WTC11 (cell line): ENCODE results near the gene DUSP5. TPM values are rescaled to one million over a fixed set of nuclear protein-coding genes. Genes with fewer than 3 reads are reported as not detected.

Experiments used
- ATAC-seq: fragments of 200-7000 bp; cut with Tn5 transposase; 2 replicates; pipeline ENCODE4 v1.10.0; 2021; ENCODE audit warnings: mild to moderate bottlenecking, moderate library complexity
- CTCF ChIA-PET: fragments of 300-600 bp; sonication (Branson Sonifier 250); formaldehyde crosslinking; loops from one replicate; lab custom pipeline; 2021; ENCODE audit warnings: antibody characterized with exemption; lab: Charles Lee
- POLR2A ChIA-PET: fragments of 350-600 bp; sonication (Branson Sonifier 250); formaldehyde crosslinking; loops from one replicate; lab custom pipeline; 2021; ENCODE audit warnings: antibody characterized with exemption; lab: Charles Lee
- DNase-seq: peaks from one replicate; pipeline ENCODE4 v3.0.0; 2021; ENCODE audit warnings: low spot score
- H3K27ac Mint-ChIP-seq: 2 replicates; pipeline ENCODE4 v1.8.0; 2021; ENCODE audit warnings: mixed read lengths
- H3K27me3 Mint-ChIP-seq: 2 replicates; pipeline ENCODE4 v1.8.0; 2021; ENCODE audit warnings: low read depth, mild to moderate bottlenecking, moderate library complexity, mixed read lengths
- H3K36me3 Mint-ChIP-seq: 2 replicates; pipeline ENCODE4 v1.8.0; 2021; ENCODE audit warnings: mixed read lengths
- H3K4me1 Mint-ChIP-seq: 2 replicates; pipeline ENCODE4 v1.8.0; 2022; ENCODE audit warnings: mixed read lengths
- H3K4me3 Mint-ChIP-seq: 2 replicates; pipeline ENCODE4 v1.8.0; 2021; ENCODE audit warnings: mild to moderate bottlenecking, moderate library complexity, mixed read lengths
- H3K9me3 Mint-ChIP-seq: 2 replicates; pipeline ENCODE4 v1.8.0; 2021; ENCODE audit warnings: mixed read lengths
- ETV6 ChIP-seq: sonication (generic); formaldehyde crosslinking; IDR thresholded peaks from 2 replicates; pipeline ENCODE4 v1.8.1; 2022; ENCODE audit warnings: mild to moderate bottlenecking, missing genetic modification reagents
- FOXK1 ChIP-seq: sonication (generic); formaldehyde crosslinking; IDR thresholded peaks from 2 replicates; pipeline ENCODE4 v1.8.0; 2022; ENCODE audit warnings: mild to moderate bottlenecking, moderate library complexity, missing genetic modification reagents
- GRHL2 ChIP-seq: fragments of 250-450 bp; sonication (Bioruptor Pico); IDR thresholded peaks from 2 replicates; pipeline ENCODE4 v1.8.0; 2022; ENCODE audit warnings: mild to moderate bottlenecking, moderate library complexity; ENCODE audit not compliant: insufficient replicate concordance, severe bottlenecking
- JAZF1 ChIP-seq: fragments of 250-450 bp; sonication (Bioruptor Pico); IDR thresholded peaks from 2 replicates; pipeline ENCODE4 v1.9.0; 2021; ENCODE audit warnings: moderate library complexity, mild to moderate bottlenecking, inconsistent platforms
- MXD4 ChIP-seq: fragments of 250-450 bp; sonication (Bioruptor Pico); IDR thresholded peaks from 2 replicates; pipeline ENCODE4 v1.8.0; 2021; ENCODE audit warnings: mild to moderate bottlenecking, moderate library complexity, borderline replicate concordance
- NFE2L1 ChIP-seq: sonication (generic); formaldehyde crosslinking; IDR thresholded peaks from 2 replicates; pipeline ENCODE4 v1.8.1; 2023; ENCODE audit warnings: missing genetic modification reagents
- NFYB ChIP-seq: sonication (generic); formaldehyde crosslinking; conservative IDR thresholded peaks from 2 replicates; pipeline ENCODE4 v1.8.0; 2022; ENCODE audit warnings: low read depth, missing genetic modification reagents
- NR3C1 ChIP-seq: sonication (generic); formaldehyde crosslinking; conservative IDR thresholded peaks from 2 replicates; pipeline ENCODE4 v1.8.1; 2023; ENCODE audit warnings: low read depth, mild to moderate bottlenecking, missing genetic modification reagents
- OVOL2 ChIP-seq: fragments of 250-450 bp; sonication (Bioruptor Pico); IDR thresholded peaks from 2 replicates; pipeline ENCODE4 v1.9.0; 2021; ENCODE audit warnings: mild to moderate bottlenecking, borderline replicate concordance
- PRRX2 ChIP-seq: fragments of 250-450 bp; sonication (Bioruptor Pico); IDR thresholded peaks from 2 replicates; pipeline ENCODE4 v1.8.0; 2021; ENCODE audit warnings: mild to moderate bottlenecking
- RELA ChIP-seq: sonication (generic); formaldehyde crosslinking; IDR thresholded peaks from 2 replicates; pipeline ENCODE4 v1.8.1; 2022; ENCODE audit warnings: missing genetic modification reagents, mild to moderate bottlenecking, borderline replicate concordance
- SMAD3 ChIP-seq: sonication (generic); formaldehyde crosslinking; IDR thresholded peaks from 2 replicates; pipeline ENCODE4 v1.8.0; 2022; ENCODE audit warnings: missing genetic modification reagents, mild to moderate bottlenecking, borderline replicate concordance
- SMAD4 ChIP-seq: sonication (generic); formaldehyde crosslinking; IDR thresholded peaks from 2 replicates; pipeline ENCODE4 v1.8.0; 2022; ENCODE audit warnings: mild to moderate bottlenecking, missing genetic modification reagents
- SOX15 ChIP-seq: fragments of 250-450 bp; sonication (Bioruptor Pico); IDR thresholded peaks from 2 replicates; pipeline ENCODE4 v1.9.0; 2021; ENCODE audit warnings: mild to moderate bottlenecking
- ZNF121 ChIP-seq: sonication (generic); formaldehyde crosslinking; IDR thresholded peaks from 2 replicates; pipeline ENCODE4 v1.8.0; 2023; ENCODE audit warnings: missing genetic modification reagents
- ZNF232 ChIP-seq: sonication (generic); formaldehyde crosslinking; IDR thresholded peaks from 2 replicates; pipeline ENCODE4 v1.8.0; 2022; ENCODE audit warnings: mild to moderate bottlenecking, missing genetic modification reagents
- ZNF263 ChIP-seq: sonication (generic); formaldehyde crosslinking; IDR thresholded peaks from 2 replicates; pipeline ENCODE4 v1.8.1; 2022; ENCODE audit warnings: low read depth, mild to moderate bottlenecking, moderate library complexity, missing genetic modification reagents
- ZNF317 ChIP-seq: sonication (generic); formaldehyde crosslinking; IDR thresholded peaks from 2 replicates; pipeline ENCODE4 v1.8.1; 2023; ENCODE audit warnings: low read depth, mild to moderate bottlenecking, moderate library complexity, missing genetic modification reagents, borderline replicate concordance
- total RNA-seq: library from RNA; stranded (reverse); gene quantifications from 3 replicates; pipeline ENCODE4 v1.2.3, GENCODE V29; 2021
- TF ChIP-seq, protein P1 (sequence below): sonication (generic); formaldehyde crosslinking; IDR thresholded peaks from 2 replicates; pipeline ENCODE4 v1.8.0; 2023; ENCODE audit warnings: missing genetic modification reagents
- TF ChIP-seq, protein P2 (sequence below): fragments of 250-450 bp; sonication (Bioruptor Pico); IDR thresholded peaks from 2 replicates; pipeline ENCODE4 v1.9.0; 2021; ENCODE audit warnings: mild to moderate bottlenecking
- TF ChIP-seq, protein P3 (sequence below): fragments of 250-450 bp; sonication (Bioruptor Pico); conservative IDR thresholded peaks from 2 replicates; pipeline ENCODE4 v1.9.0; 2021; ENCODE audit warnings: mild to moderate bottlenecking
- TF ChIP-seq, protein P4 (sequence below): sonication (generic); formaldehyde crosslinking; IDR thresholded peaks from 2 replicates; pipeline ENCODE4 v1.8.1; 2023; ENCODE audit warnings: mild to moderate bottlenecking, moderate library complexity, missing genetic modification reagents
- TF ChIP-seq, protein P5 (sequence below): fragments of 250-450 bp; sonication (Bioruptor Pico); IDR thresholded peaks from 2 replicates; pipeline ENCODE4 v1.9.0; 2021; ENCODE audit warnings: moderate library complexity, mild to moderate bottlenecking, inconsistent platforms, borderline replicate concordance
- TF ChIP-seq, protein P6 (sequence below): sonication (generic); formaldehyde crosslinking; IDR thresholded peaks from 2 replicates; pipeline ENCODE4 v1.8.1; 2023; ENCODE audit warnings: mild to moderate bottlenecking, missing genetic modification reagents, moderate library complexity

DUSP5 gene
- total RNA-seq, 1 experiment from 2014 or later = 55.1 TPM

DNA sequence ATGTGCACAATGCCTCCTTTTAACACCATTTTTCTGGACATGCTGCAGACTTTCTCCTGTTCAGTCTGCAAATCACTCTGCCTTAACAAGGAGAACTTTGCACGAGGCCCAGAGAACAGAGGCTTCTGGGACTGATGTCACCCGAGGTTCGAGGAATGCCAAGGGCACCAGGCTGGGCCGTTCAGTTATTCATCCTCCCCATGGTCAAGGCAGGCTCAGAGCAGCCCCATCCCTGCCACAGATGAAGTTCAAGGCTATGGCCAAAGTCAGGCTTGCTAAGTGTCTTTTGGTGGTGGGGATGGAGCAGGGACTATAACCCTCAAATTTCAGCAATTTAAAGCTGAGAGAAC is 9.4 kb upstream of the DUSP5 start (continued):
- TF ChIP-seq RELA (CRISPR knock-in tag) (no peak), NFYB (CRISPR knock-in tag) (no peak), ZNF317 (CRISPR knock-in tag) (no peak), SOX15 (CRISPR knock-in tag) (no peak), NR3C1 (CRISPR knock-in tag) (no peak), FOXK1 (CRISPR knock-in tag) (no peak)
- TF ChIP-seq, protein P1, sequence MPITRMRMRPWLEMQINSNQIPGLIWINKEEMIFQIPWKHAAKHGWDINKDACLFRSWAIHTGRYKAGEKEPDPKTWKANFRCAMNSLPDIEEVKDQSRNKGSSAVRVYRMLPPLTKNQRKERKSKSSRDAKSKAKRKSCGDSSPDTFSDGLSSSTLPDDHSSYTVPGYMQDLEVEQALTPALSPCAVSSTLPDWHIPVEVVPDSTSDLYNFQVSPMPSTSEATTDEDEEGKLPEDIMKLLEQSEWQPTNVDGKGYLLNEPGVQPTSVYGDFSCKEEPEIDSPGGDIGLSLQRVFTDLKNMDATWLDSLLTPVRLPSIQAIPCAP (CRISPR knock-in tag) = no peak
- TF ChIP-seq, protein P2, sequence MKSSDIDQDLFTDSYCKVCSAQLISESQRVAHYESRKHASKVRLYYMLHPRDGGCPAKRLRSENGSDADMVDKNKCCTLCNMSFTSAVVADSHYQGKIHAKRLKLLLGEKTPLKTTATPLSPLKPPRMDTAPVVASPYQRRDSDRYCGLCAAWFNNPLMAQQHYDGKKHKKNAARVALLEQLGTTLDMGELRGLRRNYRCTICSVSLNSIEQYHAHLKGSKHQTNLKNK (CRISPR knock-in tag) = no peak
- TF ChIP-seq, all 79 proteins: peak for 0

DNA sequence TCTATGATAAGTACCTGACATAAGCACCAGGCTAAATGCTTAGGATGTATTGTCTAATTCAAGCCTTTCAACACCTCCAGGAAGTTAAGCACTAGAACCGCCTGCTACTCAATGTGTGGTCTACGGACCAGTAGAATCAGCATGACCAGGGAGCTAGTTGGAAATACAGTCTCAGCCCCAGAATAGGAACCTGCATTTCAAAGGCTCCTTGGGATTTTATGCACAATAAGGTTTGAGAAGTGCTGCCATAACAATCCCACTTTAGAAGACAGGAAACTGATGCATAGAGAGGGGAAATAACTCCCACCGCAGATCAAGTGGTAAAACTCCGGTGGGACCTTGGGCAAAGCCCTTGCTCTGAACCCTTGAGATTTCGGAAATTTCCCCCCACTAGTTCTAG is 8.8 kb upstream of the DUSP5 start:
- no peaks in the 10 kb centered on the region for H3K27me3 Mint-ChIP-seq
- H3K27ac Mint-ChIP-seq = peak overlapping the region; percentile 89
- CTCF ChIA-PET = no interaction called here

DNA sequence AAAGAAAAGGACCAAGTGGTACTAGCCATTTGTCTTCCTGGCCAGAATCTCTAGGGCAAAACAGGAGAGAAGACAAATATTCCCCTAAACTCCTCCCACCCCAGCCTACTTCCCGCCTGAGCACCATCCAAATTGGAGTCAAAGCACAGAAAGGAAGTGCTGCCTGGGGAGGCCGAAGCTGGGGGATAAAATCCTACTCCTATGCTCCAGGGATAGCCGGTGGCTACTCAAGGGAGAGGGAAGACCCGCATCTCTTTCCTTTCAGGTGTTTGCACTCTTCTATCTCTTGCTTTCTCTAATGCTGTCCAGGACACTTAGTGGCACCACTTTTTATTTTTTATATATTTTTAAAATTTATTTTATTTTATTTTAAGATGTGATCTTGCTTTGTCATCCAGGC is 7.1 kb upstream of the DUSP5 start:
- POLR2A ChIA-PET = no interaction called here
- DNase-seq = no peak
- Mint-ChIP-seq H3K4me3 (no peak overlapping the region), H3K27ac (no peak overlapping the region), H3K4me1 (peaks cover 78% of the 10 kb centered on the region), H3K36me3 (peaks cover under 1% of the 10 kb centered on the region; the same call in 1 of the 2 replicates)
- CTCF ChIA-PET = interaction anchor here (1.4 to 1.7 kb wide), 2 partner anchors 11 to 120 kb away, joined by 3 to 4 read pairs; no protein-coding TSS in a partner anchor
- TF ChIP-seq MXD4 (CRISPR knock-in tag) = no peak
- TF ChIP-seq, protein P3, sequence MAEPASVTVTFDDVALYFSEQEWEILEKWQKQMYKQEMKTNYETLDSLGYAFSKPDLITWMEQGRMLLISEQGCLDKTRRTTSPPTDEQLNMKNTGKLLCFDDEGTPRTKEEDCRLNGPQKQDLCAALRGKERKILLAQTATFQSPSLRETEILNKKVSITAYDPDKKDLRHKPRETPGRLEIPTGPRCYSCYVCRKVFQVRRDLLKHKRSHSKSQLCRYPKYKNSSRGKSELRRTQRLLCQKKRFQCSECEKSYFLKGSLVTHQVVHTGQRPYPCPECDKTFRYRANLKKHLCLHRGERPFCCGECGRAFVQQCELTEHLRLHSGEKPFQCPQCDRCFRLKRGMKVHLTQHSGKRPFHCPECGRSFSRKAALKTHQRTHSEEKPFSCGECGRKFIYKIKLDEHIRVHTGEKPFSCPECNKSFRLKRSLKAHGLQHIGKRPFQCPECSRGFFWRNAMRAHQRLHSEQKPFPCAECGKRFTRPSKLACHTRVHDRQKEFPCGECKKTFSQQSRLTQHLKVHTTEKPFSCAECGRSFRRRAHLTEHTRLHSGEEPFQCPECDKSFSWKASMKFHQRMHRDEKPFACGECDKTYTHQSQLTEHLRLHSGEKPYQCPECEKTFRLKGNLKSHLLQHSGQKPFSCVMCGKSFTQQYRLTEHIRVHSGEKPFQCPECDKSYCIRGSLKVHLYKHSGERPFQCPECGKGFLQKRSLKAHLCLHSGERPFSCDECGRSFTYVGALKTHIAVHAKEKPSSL (CRISPR knock-in tag) = no peak
- TF ChIP-seq ZNF121 = no peak
- TF ChIP-seq, all 79 proteins: peak for 0
- no peaks in the 10 kb centered on the region for H3K9me3 Mint-ChIP-seq
- H3K27me3 Mint-ChIP-seq = no peaks in the 10 kb centered on the region
- ATAC-seq = peak; percentile 22

More for the DNA sequence above, 8.8 kb upstream of the DUSP5 start:
- POLR2A ChIA-PET = no interaction called here
- H3K9me3 Mint-ChIP-seq = no peaks in the 10 kb centered on the region
- TF ChIP-seq JAZF1 (no peak), ETV6 (CRISPR knock-in tag) (peak; percentile 79)
- TF ChIP-seq, protein P4, sequence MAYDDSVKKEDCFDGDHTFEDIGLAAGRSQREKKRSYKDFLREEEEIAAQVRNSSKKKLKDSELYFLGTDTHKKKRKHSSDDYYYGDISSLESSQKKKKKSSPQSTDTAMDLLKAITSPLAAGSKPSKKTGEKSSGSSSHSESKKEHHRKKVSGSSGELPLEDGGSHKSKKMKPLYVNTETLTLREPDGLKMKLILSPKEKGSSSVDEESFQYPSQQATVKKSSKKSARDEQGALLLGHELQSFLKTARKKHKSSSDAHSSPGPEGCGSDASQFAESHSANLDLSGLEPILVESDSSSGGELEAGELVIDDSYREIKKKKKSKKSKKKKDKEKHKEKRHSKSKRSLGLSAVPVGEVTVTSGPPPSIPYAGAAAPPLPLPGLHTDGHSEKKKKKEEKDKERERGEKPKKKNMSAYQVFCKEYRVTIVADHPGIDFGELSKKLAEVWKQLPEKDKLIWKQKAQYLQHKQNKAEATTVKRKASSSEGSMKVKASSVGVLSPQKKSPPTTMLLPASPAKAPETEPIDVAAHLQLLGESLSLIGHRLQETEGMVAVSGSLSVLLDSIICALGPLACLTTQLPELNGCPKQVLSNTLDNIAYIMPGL (CRISPR knock-in tag) = no peak
- TF ChIP-seq, all 79 proteins: peak for 1
- Mint-ChIP-seq H3K4me1 (peaks cover 75% of the 10 kb centered on the region), H3K4me3 (no peak overlapping the region), H3K36me3 (no peaks in the 10 kb centered on the region)
- ATAC-seq = peak; percentile 16
- no peak for DNase-seq

DNA sequence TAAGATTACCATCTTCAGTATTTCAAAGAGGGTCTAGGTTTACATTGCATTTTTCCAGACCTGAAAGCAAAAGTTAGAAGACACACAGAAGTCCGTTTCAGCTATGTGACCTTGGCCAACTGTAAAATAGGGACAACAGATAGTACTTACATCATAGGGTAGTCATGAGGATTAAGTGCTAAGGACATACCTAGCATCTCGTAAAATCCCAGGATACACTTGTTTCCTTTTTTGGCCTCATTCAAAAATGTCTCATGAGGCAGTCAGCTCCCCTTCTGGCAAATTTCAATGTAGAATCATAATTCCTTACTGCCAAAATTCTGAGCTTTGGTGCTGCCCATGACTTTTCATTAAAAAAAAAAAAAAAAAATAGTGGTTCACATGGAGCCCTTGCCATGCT is 6.4 kb upstream of the DUSP5 start:
- H3K9me3 Mint-ChIP-seq = no peaks in the 10 kb centered on the region
- ATAC-seq (no peak), DNase-seq (no peak)
- H3K4me3 Mint-ChIP-seq = no peak overlapping the region
- no peak overlapping the region for H3K27ac Mint-ChIP-seq
- ChIA-PET CTCF (interaction anchor here (1.4 to 1.7 kb wide), 2 partner anchors 10 to 119 kb away, joined by 3 to 4 read pairs; no protein-coding TSS in a partner anchor), POLR2A (no interaction called here)
- peaks cover 82% of the 10 kb centered on the region for H3K4me1 Mint-ChIP-seq
- peaks cover 2% of the 10 kb centered on the region; the same call in 1 of the 2 replicates for H3K36me3 Mint-ChIP-seq
- no peaks in the 10 kb centered on the region; the same call in 1 of the 2 replicates for H3K27me3 Mint-ChIP-seq
- TF ChIP-seq ETV6 (CRISPR knock-in tag) (no peak), OVOL2 (CRISPR knock-in tag) (no peak), NFE2L1 (CRISPR knock-in tag) (no peak), PRRX2 (CRISPR knock-in tag) (no peak), SMAD3 (CRISPR knock-in tag) (no peak), ZNF232 (CRISPR knock-in tag) (no peak), SMAD4 (CRISPR knock-in tag) (no peak), ZNF263 (CRISPR knock-in tag) (no peak), GRHL2 (CRISPR knock-in tag) (no peak)
- TF ChIP-seq, protein P5, sequence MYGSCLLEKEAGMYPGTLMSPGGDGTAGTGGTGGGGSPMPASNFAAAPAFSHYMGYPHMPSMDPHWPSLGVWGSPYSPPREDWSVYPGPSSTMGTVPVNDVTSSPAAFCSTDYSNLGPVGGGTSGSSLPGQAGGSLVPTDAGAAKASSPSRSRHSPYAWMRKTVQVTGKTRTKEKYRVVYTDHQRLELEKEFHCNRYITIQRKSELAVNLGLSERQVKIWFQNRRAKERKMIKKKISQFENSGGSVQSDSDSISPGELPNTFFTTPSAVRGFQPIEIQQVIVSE (CRISPR knock-in tag) = no peak
- TF ChIP-seq, protein P6, sequence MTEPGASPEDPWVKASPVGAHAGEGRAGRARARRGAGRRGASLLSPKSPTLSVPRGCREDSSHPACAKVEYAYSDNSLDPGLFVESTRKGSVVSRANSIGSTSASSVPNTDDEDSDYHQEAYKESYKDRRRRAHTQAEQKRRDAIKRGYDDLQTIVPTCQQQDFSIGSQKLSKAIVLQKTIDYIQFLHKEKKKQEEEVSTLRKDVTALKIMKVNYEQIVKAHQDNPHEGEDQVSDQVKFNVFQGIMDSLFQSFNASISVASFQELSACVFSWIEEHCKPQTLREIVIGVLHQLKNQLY (CRISPR knock-in tag) = no peak
